Tibial nerve (tissue), 4 donors: Measurements from ENCODE around the gene TMEM223. TPM values are rescaled to one million over a fixed set of nuclear protein-coding genes. Genes with fewer than 3 reads are reported as not detected.

Source experiments
- DNase-seq, 2 donors: peaks; one replicate each; pipeline ENCODE4 v3.0.0-alpha.2; 2019; ENCODE audit warnings: low spot score in 2 of 2
- H3K27ac ChIP-seq, 4 donors: fragments of 200-600 bp; sonication (generic) in 3 of 4; one replicate each; pipeline ENCODE4 v1.5.1; 2017 to 2019; ENCODE audit warnings: mild to moderate bottlenecking in 1 of 4
- H3K27me3 ChIP-seq, 2 donors: fragments of 200-600 bp; sonication (generic) in 1 of 2; one replicate each; pipeline versions ENCODE4 v1.5.1 to v1.6.0; 2017 to 2019
- H3K36me3 ChIP-seq, 3 donors: fragments of 200-600 bp; sonication (generic); one replicate each; pipeline ENCODE4 v1.5.1; 2018 to 2019
- H3K4me1 ChIP-seq, 4 donors: fragments of 200-600 bp; sonication (generic) in 3 of 4; one replicate each; pipeline ENCODE4 v1.5.1; 2017 to 2019
- H3K4me3 ChIP-seq, 4 donors: fragments of 200-600 bp; sonication (generic) in 3 of 4; one replicate each; pipeline ENCODE4 v1.5.1; 2017 to 2019; ENCODE audit warnings: mild to moderate bottlenecking in 1 of 4, moderate library complexity in 1 of 4
- H3K9me3 ChIP-seq, 4 donors: fragments of 200-600 bp; sonication (generic) in 3 of 4; one replicate each; pipeline ENCODE4 v1.5.1; 2017 to 2019
- CTCF ChIP-seq, 5 experiments: fragments of 200-600 bp in 3 of 5; fragments of 450-650 bp in 2 of 5; sonication (generic) in 3 of 5; IDR thresholded peaks; one replicate each; pipeline ENCODE4 v1.5.1; 2016 to 2019; ENCODE audit warnings: antibody characterized with exemption in 5 of 5, mild to moderate bottlenecking in 3 of 5, moderate library complexity in 2 of 5
- EP300 ChIP-seq, 2 donors: sonication (generic); formaldehyde crosslinking; IDR thresholded peaks; one replicate each; pipeline ENCODE4 v1.6.1; 2017; ENCODE audit warnings: antibody characterized with exemption in 2 of 2, mild to moderate bottlenecking in 1 of 2
- POLR2A ChIP-seq, 2 donors: fragments of 450-650 bp; IDR thresholded peaks; one replicate each; pipeline ENCODE4 v1.6.1; 2017; ENCODE audit warnings: antibody characterized with exemption in 2 of 2, mild to moderate bottlenecking in 2 of 2, moderate library complexity in 2 of 2
- WGBS, 2 donors: methylation state at CpG; one replicate each; pipeline ENCODE4 v1.1.5; 2018; 5-methylcytosine and 5-hydroxymethylcytosine counted together
- total RNA-seq, 4 donors: library from RNA; depleted of rRNA; stranded (reverse); fragments of >200 nt; gene quantifications; one replicate each; pipeline ENCODE4 v1.1.0, GENCODE V29; 2016

TMEM223 gene
- total RNA-seq, 4 donors from 2014 or later, result 22.9 to 40.4 (median 31.3) TPM

GRCh38 chr11:62799486-62799885 is 7.7 kb upstream of the TMEM223 start:
- H3K36me3 ChIP-seq, result peaks cover 14 to 91% (median 45%) of the 10 kb centered on the region in 3 donors
- no peaks in the 10 kb centered on the region for H3K27me3 ChIP-seq
- H3K27ac ChIP-seq, result no peak overlapping the region
- no peak for DNase-seq
- TF ChIP-seq EP300 (IDR thresholded peaks at IDR 0.05), result no peak
- no peak for TF ChIP-seq POLR2A (IDR thresholded peaks at IDR 0.05)
- TF ChIP-seq CTCF (IDR thresholded peaks at IDR 0.05), result no peak
- peaks cover 0 to 23% (median 12%) of the 10 kb centered on the region in 4 donors for H3K4me1 ChIP-seq
- no peak overlapping the region for H3K4me3 ChIP-seq
- WGBS, 2 donors, result 92 to 93% methylated on average over 7 to 10 of the region's 10 CpGs
- H3K9me3 ChIP-seq, result no peaks in the 10 kb centered on the region

- no peak for DNase-seq
- TF ChIP-seq EP300 (IDR thresholded peaks at IDR 0.05) (no peak), POLR2A (IDR thresholded peaks at IDR 0.05) (no peak), CTCF (IDR thresholded peaks at IDR 0.05) (no peak)
- WGBS, 2 donors, result 75 to 78% methylated on average over 7 of the region's 7 CpGs
Measured at GRCh38 chr11:62796281-62796680, 4.5 kb upstream of the TMEM223 start.

GRCh38 chr11:62794201-62794775 is 2.5 kb upstream of the TMEM223 start:
- H3K4me1 ChIP-seq, result peaks cover 0 to 31% (median 20%) of the 10 kb centered on the region in 4 donors
- no peak for TF ChIP-seq CTCF (IDR thresholded peaks at IDR 0.05)
- no peak for TF ChIP-seq EP300 (IDR thresholded peaks at IDR 0.05)
- no peak for TF ChIP-seq POLR2A (IDR thresholded peaks at IDR 0.05)
- H3K36me3 ChIP-seq, result peaks cover 7 to 90% (median 44%) of the 10 kb centered on the region in 3 donors
- H3K27ac ChIP-seq, result no peak overlapping the region
- H3K9me3 ChIP-seq, result no peaks in the 10 kb centered on the region
- DNase-seq, result no peak
- H3K4me3 ChIP-seq, result no peak overlapping the region
- WGBS, 2 donors, result 80 to 82% methylated on average over 8 of the region's 8 CpGs
- no peaks in the 10 kb centered on the region for H3K27me3 ChIP-seq

More at GRCh38 chr11:62796281-62796680, 4.5 kb upstream of the TMEM223 start:
- Histone ChIP-seq H3K36me3 (peaks cover 7 to 93% (median 50%) of the 10 kb centered on the region in 3 donors), H3K27ac (no peak overlapping the region), H3K4me1 (peaks cover 0 to 11% (median 8%) of the 10 kb centered on the region in 4 donors), H3K9me3 (no peaks in the 10 kb centered on the region), H3K27me3 (no peaks in the 10 kb centered on the region), H3K4me3 (no peak overlapping the region)

- H3K27me3 ChIP-seq, result no peaks in the 10 kb centered on the region
- peak overlapping the region; percentile 63 to 90 (median 86) for H3K27ac ChIP-seq
- H3K4me1 ChIP-seq, result peaks cover 0 to 48% (median 32%) of the 10 kb centered on the region in 4 donors
- H3K9me3 ChIP-seq, result no peaks in the 10 kb centered on the region
- H3K36me3 ChIP-seq, result peaks cover 3 to 75% (median 27%) of the 10 kb centered on the region in 3 donors
- DNase-seq, result no peak
- peak overlapping the region in 3 of 4 donors; percentile 69 to 86 (median 76) for H3K4me3 ChIP-seq
- no peak for TF ChIP-seq POLR2A (IDR thresholded peaks at IDR 0.05)
- no peak for TF ChIP-seq EP300 (IDR thresholded peaks at IDR 0.05)
- no peak for TF ChIP-seq CTCF (IDR thresholded peaks at IDR 0.05)
- 23 to 29% methylated on average over 11 of the region's 11 CpGs for WGBS, 2 donors
Measured at GRCh38 chr11:62792202-62792575, 383 bp upstream of the TMEM223 start.

GRCh38 chr11:62789576-62789975 is 2.2 kb downstream of the TMEM223 start:
- H3K36me3 ChIP-seq, result peaks cover 0 to 49% (median 6%) of the 10 kb centered on the region in 3 donors
- TF ChIP-seq CTCF (IDR thresholded peaks at IDR 0.05), result no peak
- TF ChIP-seq EP300 (IDR thresholded peaks at IDR 0.05), result no peak
- TF ChIP-seq POLR2A (IDR thresholded peaks at IDR 0.05), result no peak
- no peak for DNase-seq
- 43 to 52% methylated on average over 3 of the region's 3 CpGs for WGBS, 2 donors
- H3K4me1 ChIP-seq, result peaks cover 6 to 60% (median 42%) of the 10 kb centered on the region in 4 donors
- H3K9me3 ChIP-seq, result no peaks in the 10 kb centered on the region
- H3K27me3 ChIP-seq, result no peaks in the 10 kb centered on the region
- H3K27ac ChIP-seq, result no peak overlapping the region
- no peak overlapping the region for H3K4me3 ChIP-seq
